Large intestine (tissue), 12 donors: Measurements from ENCODE around the gene OCA2. TPM values are rescaled to one million over a fixed set of nuclear protein-coding genes. Genes with fewer than 3 reads are reported as not detected.
"Not testable (repeated sequence)": the region's sequence is repeated elsewhere in the genome, so short reads cannot be mapped to it uniquely, and the experiment has no call there.

Experiments used
- DNase-seq, 2 donors: peaks; one replicate each; pipeline versions ENCODE4 v3.0.0 to v3.0.0-alpha.2; 2013
- H3K27ac ChIP-seq: one replicate; pipeline ENCODE4 v1.5.1; 2013; ENCODE audit warnings: low read length
- H3K27me3 ChIP-seq: 2 replicates; pipeline ENCODE4 v1.6.1; 2013; ENCODE audit warnings: low read length; ENCODE audit not compliant: control insufficient read depth, insufficient read depth
- H3K36me3 ChIP-seq: 2 replicates; pipeline ENCODE4 v1.6.1; 2013; ENCODE audit warnings: low read length; ENCODE audit not compliant: control insufficient read depth, insufficient read depth
- H3K4me1 ChIP-seq: one replicate; pipeline ENCODE4 v1.6.1; 2013; ENCODE audit warnings: low read length; ENCODE audit not compliant: control insufficient read depth, insufficient read depth
- H3K4me3 ChIP-seq: one replicate; pipeline ENCODE4 v1.5.1; 2013; ENCODE audit warnings: low read length
- H3K9me3 ChIP-seq: one replicate; pipeline ENCODE4 v1.6.1; 2013; ENCODE audit warnings: mild to moderate bottlenecking, low read depth, low read length, moderate library complexity; ENCODE audit not compliant: control insufficient read depth
- WGBS: methylation state at CpG from one replicate; pipeline ENCODE4 v1.1.5; 2013; ENCODE audit warnings: low lambda C conversion rate; ENCODE audit not compliant: insufficient coverage; 5-methylcytosine and 5-hydroxymethylcytosine counted together
- long read RNA-seq, 11 donors: transcript quantifications; one replicate each; lab custom pipeline, GENCODE V29; 2026
- polyA plus RNA-seq: library from polyadenylated mRNA; unstranded; fragments of 120-200 nt; gene quantifications from one replicate; pipeline ENCODE4 v1.2.1, GENCODE V29; 2013

OCA2 gene
- 6.5 TPM for polyA plus RNA-seq
- long read RNA-seq, donor 1, partial matches to known transcripts = 0 of 1 reads
- long read RNA-seq, donor 1, other reads (novel, unspliced or antisense) = 0 of 1 reads
- long read RNA-seq, donor 2 = 0 reads
- long read RNA-seq, donor 3 = 0 reads
- long read RNA-seq, donor 4 = 0 reads
- long read RNA-seq, donor 5 = 0 reads
- long read RNA-seq, donor 6 = 0 reads
- long read RNA-seq, donor 7 = 0 reads
- long read RNA-seq, donor 8, partial matches to known transcripts = 5 of 5 reads
- long read RNA-seq, donor 8, other reads (novel, unspliced or antisense) = 0 of 5 reads
- long read RNA-seq, donor 9, partial matches to known transcripts = 0 of 1 reads
- long read RNA-seq, donor 9, other reads (novel, unspliced or antisense) = 0 of 1 reads
- long read RNA-seq, donor 10 = 0 reads
- long read RNA-seq, donor 11 = 0 reads

DNA sequence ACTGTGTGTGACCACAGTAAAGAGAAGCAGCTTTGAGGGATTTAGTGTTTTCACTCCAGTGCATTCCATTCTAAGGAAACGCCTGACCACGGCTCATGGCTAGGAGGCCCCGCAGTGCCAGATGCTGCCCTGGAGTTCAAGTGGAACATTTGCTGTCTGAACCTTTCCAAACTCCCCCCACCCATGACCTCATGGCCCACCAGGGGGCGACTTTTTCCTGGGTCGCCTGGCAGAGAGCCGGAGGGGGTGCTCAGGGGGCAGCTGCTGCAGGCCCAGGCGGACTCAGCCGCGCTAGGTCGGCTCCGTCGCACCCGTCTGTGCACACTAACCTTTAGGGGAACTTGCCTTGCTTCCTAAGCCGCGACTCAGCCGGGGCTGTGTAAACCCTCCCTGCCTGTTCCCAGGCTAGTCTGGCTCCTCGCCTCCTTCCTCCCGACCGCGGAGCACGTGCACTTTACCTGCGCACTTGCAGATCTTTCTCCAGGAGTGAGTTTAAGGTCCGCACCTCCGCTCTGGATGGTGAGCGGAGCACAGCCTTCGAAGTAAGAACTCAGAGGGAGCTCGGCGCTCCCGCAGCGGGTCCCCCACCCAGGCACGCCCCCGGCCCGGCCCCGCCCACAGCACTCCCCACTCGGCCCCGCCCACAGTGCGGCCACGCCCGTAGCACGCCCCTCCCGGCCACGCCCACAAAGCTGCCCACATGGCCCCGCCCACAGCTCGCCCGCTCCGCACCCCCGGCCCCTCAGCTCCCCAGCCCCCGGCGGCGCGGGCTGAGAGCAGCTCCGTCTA is at the start of gene OCA2:
TSS of gene OCA2 (minus strand) at position 550 of the 789 bp plus-strand sequence. CDS start 17,441 bp downstream, outside the sequence.
- Histone ChIP-seq H3K27ac (no peak within 1 kb of the TSS), H3K4me3 (peak within 1 kb of the TSS; percentile 36), H3K4me1 (peaks cover 21% of the 10 kb centered on the region), H3K36me3 (no peaks in the 10 kb centered on the region), H3K27me3 (peaks cover 64% of the 10 kb centered on the region), H3K9me3 (peaks cover 4% of the 10 kb centered on the region)
- WGBS = no CpG with 5 or more reads among the region's 52 CpGs
- peak; percentile 69 to 80 for DNase-seq

DNA sequence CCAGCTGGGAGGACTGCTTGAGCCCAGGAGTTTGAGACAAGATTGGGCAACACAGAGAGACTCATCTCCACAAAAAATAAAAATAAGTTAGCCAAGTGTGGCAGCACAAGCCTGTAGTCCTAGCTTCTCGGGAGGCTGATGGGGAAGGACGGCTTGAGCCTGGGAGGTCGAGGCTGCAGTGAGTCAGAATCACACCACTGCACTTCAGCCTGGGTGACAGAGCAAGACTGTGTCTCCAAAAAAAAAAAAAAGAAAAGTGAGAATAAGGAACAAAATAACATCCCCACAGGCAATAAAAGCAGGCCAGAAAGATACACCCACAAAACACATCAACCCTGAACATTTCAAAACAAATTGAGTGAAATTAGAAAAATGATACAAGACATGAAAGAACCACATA is 48.7 kb upstream of the OCA2 start:
- no peak overlapping the region for H3K27ac ChIP-seq
- peaks cover 36% of the 10 kb centered on the region for H3K36me3 ChIP-seq
- H3K4me3 ChIP-seq = no peak overlapping the region
- H3K27me3 ChIP-seq = no peaks in the 10 kb centered on the region
- H3K9me3 ChIP-seq = peaks cover 8% of the 10 kb centered on the region
- H3K4me1 ChIP-seq = no peaks in the 10 kb centered on the region
- no peak for DNase-seq
- WGBS = 93% methylated on average over 3 of the region's 3 CpGs

DNA sequence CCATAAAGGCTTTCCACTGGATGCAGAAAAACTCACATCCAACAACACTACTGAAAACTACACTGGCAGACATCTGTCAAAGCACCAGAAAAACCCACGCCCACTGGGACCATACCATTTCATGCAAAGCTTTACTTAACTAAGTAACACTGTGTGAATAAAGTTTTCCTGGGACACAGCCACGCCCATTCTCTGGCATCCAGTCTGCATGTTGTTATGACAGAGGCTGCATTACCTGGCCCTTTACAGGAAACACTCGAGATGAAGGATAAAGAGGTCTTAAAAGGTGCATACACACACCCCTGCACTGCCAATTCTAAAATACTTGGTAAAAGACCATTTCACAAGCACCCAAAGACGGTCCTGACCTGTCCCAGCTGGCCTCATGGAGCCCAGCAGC is 46.3 kb upstream of the OCA2 start:
- H3K4me3 ChIP-seq, H3K27me3 ChIP-seq, H3K4me1 ChIP-seq, H3K27ac ChIP-seq, H3K9me3 ChIP-seq, DNase-seq: not testable (repeated sequence)
- peaks cover 36% of the 10 kb centered on the region for H3K36me3 ChIP-seq
- WGBS = no CpG with 5 or more reads among the region's 4 CpGs

DNA sequence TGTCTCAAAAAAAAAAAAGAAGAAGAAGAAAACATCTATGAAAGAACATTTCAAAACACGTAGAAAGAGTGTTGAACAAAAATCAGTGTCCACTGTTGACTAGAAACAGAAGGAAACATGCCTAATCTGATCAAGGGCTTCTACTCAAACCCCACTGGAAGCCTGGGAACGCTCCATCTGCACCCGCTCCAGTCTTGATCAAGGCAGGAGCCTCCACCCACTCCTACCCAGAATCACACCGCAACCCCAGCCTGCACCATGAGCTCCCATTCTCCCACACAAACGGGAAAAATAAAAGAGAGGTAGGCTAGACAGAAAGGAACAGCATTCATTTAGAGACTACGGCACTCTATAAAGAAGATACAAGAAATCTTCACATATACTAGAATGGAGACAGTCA is 40.9 kb upstream of the OCA2 start:
- no peaks in the 10 kb centered on the region for H3K4me1 ChIP-seq
- H3K36me3 ChIP-seq = peaks cover 35% of the 10 kb centered on the region
- no peaks in the 10 kb centered on the region for H3K27me3 ChIP-seq
- H3K9me3 ChIP-seq = no peaks in the 10 kb centered on the region
- H3K27ac ChIP-seq = no peak overlapping the region
- 100% methylated on average over 1 of the region's 6 CpGs for WGBS
- no peak for DNase-seq
- H3K4me3 ChIP-seq = no peak overlapping the region

DNA sequence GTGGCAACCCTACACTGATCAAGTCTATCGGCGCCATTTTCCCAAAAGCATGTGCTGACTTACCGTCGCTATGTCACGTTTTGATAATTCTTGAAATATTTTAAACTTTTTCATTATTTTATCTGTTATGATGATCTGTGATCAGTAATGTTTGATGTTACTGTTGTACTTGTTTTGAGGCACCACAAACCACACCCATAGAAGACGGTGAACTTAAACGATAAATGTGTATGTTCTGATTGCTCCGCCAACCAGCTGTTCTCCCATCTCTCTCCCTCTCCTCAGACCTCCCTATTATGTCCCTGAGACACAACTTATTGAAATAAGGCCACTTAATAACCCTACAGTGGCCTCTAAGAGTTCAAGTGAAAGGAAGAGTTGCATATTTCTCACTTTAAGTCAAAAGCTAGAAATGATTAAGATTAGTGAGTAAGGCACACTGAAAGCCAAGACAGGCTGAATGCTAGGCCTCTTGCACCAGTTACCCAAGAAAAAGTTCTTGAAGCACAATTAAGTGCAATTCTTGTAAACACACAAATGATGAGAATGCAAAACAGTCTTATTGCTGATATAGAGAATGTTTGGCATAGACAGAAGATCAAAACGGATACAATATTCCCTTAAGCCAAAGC is 38.4 kb upstream of the OCA2 start:
- not testable (repeated sequence) for H3K4me3 ChIP-seq, H3K4me1 ChIP-seq, H3K27me3 ChIP-seq, H3K9me3 ChIP-seq, DNase-seq, H3K27ac ChIP-seq
- H3K36me3 ChIP-seq = peaks cover 30% of the 10 kb centered on the region
- 100% methylated on average over 2 of the region's 9 CpGs for WGBS

DNA sequence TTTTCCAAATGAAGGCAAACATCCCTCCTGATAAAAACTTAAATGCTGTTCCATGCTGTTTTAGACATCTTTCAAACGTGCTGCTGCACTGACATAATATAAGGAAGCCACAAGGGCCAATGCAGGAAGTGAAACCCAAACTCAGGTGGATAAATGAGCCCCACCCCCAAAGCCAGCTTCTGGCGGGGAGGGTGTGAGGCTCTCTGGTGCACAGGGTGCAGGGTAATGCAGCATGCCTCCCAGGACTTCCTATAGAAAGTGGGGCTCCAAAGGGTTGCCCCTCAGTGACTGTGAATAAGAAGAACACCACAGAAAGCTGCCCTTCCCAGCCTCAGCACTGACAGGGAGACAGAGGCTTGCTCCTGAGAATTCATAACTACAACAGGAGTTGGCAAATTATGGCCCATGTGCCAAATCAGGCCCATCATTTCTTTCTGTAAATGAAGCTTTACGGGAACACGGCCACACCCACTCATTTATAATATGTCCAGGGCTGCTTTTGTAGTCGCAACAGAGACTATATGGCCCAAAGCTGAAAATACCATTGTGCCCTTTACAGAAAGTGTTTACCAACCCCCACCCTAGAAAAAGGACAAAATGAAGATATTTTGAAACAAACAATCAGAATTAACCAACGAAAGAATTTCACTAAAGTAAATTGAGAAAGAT is 37.3 kb upstream of the OCA2 start:
- not testable (repeated sequence) for DNase-seq, H3K27ac ChIP-seq, H3K9me3 ChIP-seq, H3K4me3 ChIP-seq, H3K4me1 ChIP-seq, H3K27me3 ChIP-seq
- WGBS = 88% methylated on average over 3 of the region's 6 CpGs
- H3K36me3 ChIP-seq = peaks cover 38% of the 10 kb centered on the region

DNA sequence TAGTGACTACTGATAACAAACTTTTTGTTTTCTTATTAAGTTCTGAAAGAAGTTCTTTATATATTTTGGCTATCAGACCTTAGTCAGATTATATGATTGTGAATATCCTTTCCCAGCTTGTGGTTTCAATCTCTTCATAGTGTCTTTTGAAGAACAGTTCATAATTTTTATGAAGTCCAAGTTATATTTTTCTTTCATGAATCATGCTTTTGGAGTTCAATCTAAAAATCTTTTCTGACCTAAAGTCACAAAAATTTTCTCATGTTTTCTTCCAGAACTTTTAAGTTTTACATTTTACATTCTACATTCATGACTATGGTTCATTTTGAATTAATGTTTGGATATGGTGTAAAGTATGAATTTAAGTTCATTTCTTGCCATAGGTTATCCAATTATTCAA is 34.2 kb upstream of the OCA2 start:
- Histone ChIP-seq H3K36me3 (peaks cover 55% of the 10 kb centered on the region), H3K27me3 (no peaks in the 10 kb centered on the region), H3K9me3 (no peaks in the 10 kb centered on the region), H3K27ac (no peak overlapping the region), H3K4me3 (no peak overlapping the region), H3K4me1 (no peaks in the 10 kb centered on the region)
- DNase-seq = no peak

DNA sequence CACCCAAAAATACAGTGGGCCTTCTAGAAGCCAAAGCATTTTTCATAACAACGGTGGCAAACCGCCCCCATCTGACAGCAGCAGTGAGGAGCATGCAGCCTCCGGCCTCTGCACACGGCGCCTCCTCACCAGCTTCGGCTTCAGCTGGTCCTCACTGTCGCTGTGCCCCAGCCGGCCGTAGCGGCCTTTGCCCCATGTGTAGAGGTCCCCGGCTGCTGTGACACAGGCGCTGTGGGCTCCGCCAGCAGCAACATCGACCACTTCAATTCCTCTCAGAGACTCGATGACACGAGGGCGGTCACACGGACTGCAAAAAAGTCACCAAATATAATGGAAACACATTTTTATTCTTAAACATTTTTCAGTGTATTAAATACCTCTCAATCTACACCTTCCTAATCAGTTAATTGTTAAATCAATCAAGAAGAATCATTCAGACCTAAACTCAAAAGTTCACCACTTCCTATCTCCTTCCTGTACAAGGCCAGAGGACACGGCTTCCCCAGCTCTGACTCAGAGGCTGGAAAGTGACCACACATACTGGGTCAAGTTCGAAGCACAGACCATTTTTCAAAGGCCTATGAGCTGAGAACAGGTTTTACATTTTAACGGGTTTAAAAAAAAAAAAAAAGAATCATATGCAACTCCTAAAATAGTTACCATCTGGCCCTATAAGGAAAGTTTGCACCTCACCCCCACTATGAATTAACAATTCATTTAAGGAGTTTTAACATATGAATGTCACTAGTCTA is 33.6 kb upstream of the OCA2 start:
- Histone ChIP-seq H3K27me3 (no peaks in the 10 kb centered on the region), H3K4me1 (no peaks in the 10 kb centered on the region), H3K9me3 (no peaks in the 10 kb centered on the region), H3K27ac (no peak overlapping the region), H3K36me3 (peaks cover 57% of the 10 kb centered on the region), H3K4me3 (no peak overlapping the region)
- no peak for DNase-seq
- WGBS = 90% methylated on average over 4 of the region's 21 CpGs

DNA sequence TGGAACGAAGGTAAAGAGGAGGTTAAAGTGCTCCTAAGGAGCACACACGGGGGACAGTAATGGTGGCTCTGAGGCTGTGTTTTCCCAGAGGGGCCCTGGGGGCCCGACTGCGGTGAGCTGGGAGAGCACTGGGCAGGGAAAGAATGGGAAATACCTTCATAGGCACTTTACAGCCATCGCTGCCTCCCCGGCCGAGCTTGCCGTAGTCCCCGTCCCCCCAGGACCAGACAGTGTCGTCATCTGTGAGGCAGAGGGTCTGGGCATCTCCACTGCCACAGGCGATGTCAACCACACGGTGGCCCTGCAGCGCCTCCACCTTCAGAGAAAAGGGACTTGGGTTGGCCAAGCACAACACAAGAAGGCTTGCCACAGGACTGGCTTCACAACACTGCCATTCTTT is 32.8 kb upstream of the OCA2 start:
- H3K27ac ChIP-seq = no peak overlapping the region
- no peaks in the 10 kb centered on the region for H3K27me3 ChIP-seq
- no peaks in the 10 kb centered on the region for H3K9me3 ChIP-seq
- H3K4me1 ChIP-seq = no peaks in the 10 kb centered on the region
- H3K36me3 ChIP-seq = peaks cover 63% of the 10 kb centered on the region
- no peak for DNase-seq
- no CpG with 5 or more reads among the region's 13 CpGs for WGBS
- H3K4me3 ChIP-seq = no peak overlapping the region
